Progenitor cell of endocrine pancreas (in vitro differentiated cells): Measurements from ENCODE around the gene MILR1. TPM values are rescaled to one million over a fixed set of nuclear protein-coding genes. Genes with fewer than 3 reads are reported as not detected.

Experiments
- DNase-seq: peaks from one replicate; pipeline ENCODE4 v3.0.0; 2021; ENCODE audit warnings: low spot score; ENCODE audit not compliant: unreplicated experiment
- H3K27ac Mint-ChIP-seq: 2 replicates; pipeline ENCODE4 v1.8.0; 2021; ENCODE audit warnings: mild to moderate bottlenecking, moderate library complexity, mixed read lengths
- H3K27me3 Mint-ChIP-seq: 2 replicates; pipeline ENCODE4 v1.8.0; 2021; ENCODE audit warnings: mixed read lengths
- H3K36me3 Mint-ChIP-seq: 2 replicates; pipeline ENCODE4 v1.8.0; 2022; ENCODE audit warnings: mixed read lengths; ENCODE audit not compliant: insufficient read depth
- H3K4me1 Mint-ChIP-seq: 2 replicates; pipeline ENCODE4 v1.8.0; 2021; ENCODE audit warnings: low read depth, mixed read lengths
- H3K4me3 Mint-ChIP-seq: 2 replicates; pipeline ENCODE4 v1.8.0; 2021; ENCODE audit warnings: low read depth, mild to moderate bottlenecking, moderate library complexity, mixed read lengths
- H3K9me3 Mint-ChIP-seq: 2 replicates; pipeline ENCODE4 v1.8.0; 2021; ENCODE audit warnings: low read depth, mixed read lengths
- microRNA-seq: library from miRNA; unstranded; fragments of <30 nt; microRNA quantifications from one replicate; pipeline ENCODE4 v1.1.0, GENCODE V29; 2020; ENCODE audit warnings: borderline number of aligned reads; ENCODE audit not compliant: unreplicated experiment
- total RNA-seq: library from RNA; stranded (reverse); gene quantifications from 2 replicates; pipeline ENCODE4 v1.2.1, GENCODE V29; 2021
- TF ChIP-seq, protein P1 (sequence below): fragments of 200-600 bp; sonication (generic); IDR thresholded peaks from one replicate; pipeline ENCODE4 v1.5.0; 2021; ENCODE audit warnings: antibody characterized with exemption, mild to moderate bottlenecking; ENCODE audit not compliant: unreplicated experiment

Gene MILR1
- total RNA-seq, 1 donor from 2014 or later: not detected

DNA sequence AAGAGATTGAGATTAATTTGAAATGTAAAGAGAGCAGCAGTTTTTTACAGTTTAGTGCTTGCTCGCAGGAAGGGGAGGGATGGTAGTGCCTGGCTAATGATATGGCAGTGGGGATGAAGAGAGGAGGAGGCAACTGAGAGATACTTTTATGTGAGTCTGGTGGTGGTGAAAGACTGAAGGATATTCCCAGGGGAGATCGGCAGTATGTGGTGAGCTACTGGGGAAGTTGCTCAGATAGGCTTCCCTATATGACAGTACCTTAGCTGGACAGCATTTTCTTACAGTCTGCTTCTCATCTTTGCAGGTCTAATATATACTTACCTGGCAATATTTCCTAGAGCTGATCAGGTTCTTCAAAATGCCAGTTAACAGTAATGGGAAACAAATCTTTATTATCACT lies 66.5 kb downstream of the MILR1 start:
- no peaks in the 10 kb centered on the region for H3K27me3 Mint-ChIP-seq
- no peak overlapping the region for H3K4me3 Mint-ChIP-seq

GRCh38 chr17:64515829-64516228 lies 66.9 kb downstream of the MILR1 start:
- H3K4me3 Mint-ChIP-seq: no peak overlapping the region
- H3K27ac Mint-ChIP-seq: no peak overlapping the region
- peaks cover 29% of the 10 kb centered on the region for H3K36me3 Mint-ChIP-seq
- no peaks in the 10 kb centered on the region for H3K27me3 Mint-ChIP-seq
- TF ChIP-seq, protein P1, sequence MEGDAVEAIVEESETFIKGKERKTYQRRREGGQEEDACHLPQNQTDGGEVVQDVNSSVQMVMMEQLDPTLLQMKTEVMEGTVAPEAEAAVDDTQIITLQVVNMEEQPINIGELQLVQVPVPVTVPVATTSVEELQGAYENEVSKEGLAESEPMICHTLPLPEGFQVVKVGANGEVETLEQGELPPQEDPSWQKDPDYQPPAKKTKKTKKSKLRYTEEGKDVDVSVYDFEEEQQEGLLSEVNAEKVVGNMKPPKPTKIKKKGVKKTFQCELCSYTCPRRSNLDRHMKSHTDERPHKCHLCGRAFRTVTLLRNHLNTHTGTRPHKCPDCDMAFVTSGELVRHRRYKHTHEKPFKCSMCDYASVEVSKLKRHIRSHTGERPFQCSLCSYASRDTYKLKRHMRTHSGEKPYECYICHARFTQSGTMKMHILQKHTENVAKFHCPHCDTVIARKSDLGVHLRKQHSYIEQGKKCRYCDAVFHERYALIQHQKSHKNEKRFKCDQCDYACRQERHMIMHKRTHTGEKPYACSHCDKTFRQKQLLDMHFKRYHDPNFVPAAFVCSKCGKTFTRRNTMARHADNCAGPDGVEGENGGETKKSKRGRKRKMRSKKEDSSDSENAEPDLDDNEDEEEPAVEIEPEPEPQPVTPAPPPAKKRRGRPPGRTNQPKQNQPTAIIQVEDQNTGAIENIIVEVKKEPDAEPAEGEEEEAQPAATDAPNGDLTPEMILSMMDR: no peak
- no peaks in the 10 kb centered on the region for H3K9me3 Mint-ChIP-seq
- H3K4me1 Mint-ChIP-seq: no peaks in the 10 kb centered on the region
- DNase-seq: no peak

More for the DNA sequence above, 66.5 kb downstream of the MILR1 start:
- H3K9me3 Mint-ChIP-seq: no peaks in the 10 kb centered on the region
- H3K36me3 Mint-ChIP-seq: peaks cover 32% of the 10 kb centered on the region
- TF ChIP-seq, protein P1: no peak
- DNase-seq: no peak
- H3K4me1 Mint-ChIP-seq: no peaks in the 10 kb centered on the region
- no peak overlapping the region for H3K27ac Mint-ChIP-seq

Small RNAs within 50 kb of the gene (microRNA-seq; reads per million reads assigned to microRNA genes)
- gene MIR1273E (not detected), gene MIR3064 (11.3 reads per million, percentile 20 among the genes with 10 or more reads in this experiment), gene MIR5047 (not detected)

Other genes with a start within 250 kb of the MILR1 start
- 30.2 and 31.5 TPM in 2 replicates for gene TEX2, start 185.9 kb upstream of the MILR1 start, total RNA-seq
- 0.04 and 0.19 TPM in 2 replicates for gene PECAM1, start 58.3 kb upstream of the MILR1 start, total RNA-seq
- gene POLG2, start 47.9 kb downstream of the MILR1 start, total RNA-seq: 33.1 and 33.7 TPM in 2 replicates
- gene DDX5, start 57.2 kb downstream of the MILR1 start, total RNA-seq: 918 and 925 TPM in 2 replicates
- gene CEP95, start 57.9 kb downstream of the MILR1 start, total RNA-seq: 102 and 108 TPM in 2 replicates
- 40.8 and 43.9 TPM in 2 replicates for gene SMURF2, start 213.2 kb downstream of the MILR1 start, total RNA-seq